Measurements from ENCODE around the gene TH. TPM values are rescaled to one million over a fixed set of nuclear protein-coding genes. Genes with fewer than 3 reads are reported as not detected.

Gene TH
- polyA plus RNA-seq, 3 donors, result not detected

DNA sequence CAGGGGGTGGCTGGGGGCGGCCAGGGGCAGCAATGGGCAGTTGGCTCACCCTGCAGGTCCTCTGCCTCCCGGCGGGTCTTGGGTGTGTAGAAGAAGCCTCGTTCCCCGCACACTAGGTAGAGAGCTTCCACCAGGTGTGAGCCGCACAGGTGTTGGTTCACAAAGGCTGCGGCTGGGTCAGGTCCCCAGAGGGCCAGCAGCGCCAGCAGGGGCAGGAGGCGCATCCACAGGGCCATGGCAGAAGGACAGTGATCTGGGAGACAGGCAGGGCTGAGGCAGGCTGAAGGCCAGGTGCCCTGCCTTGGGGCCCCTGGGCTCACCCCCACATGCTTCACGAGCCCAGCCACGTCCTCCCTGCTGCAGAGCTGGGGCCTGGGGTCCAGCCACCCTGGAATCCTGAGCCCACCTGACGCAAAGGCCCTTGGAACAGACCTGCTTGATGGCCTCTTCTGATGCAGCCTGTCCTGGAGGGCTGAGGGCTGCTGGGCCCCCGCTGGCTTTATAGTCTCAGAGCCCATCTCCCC, 10.8 kb downstream of the TH start, which contains the start of gene INS:
INS (minus strand) TSS at position 474 of the 524 bp plus-strand sequence; CDS start at position 236, 238 bp downstream.
- Histone ChIP-seq H3K36me3 (replicated peaks in 1 of 2; ENCODE audit: control insufficient read depth in 1 of 2, insufficient read depth in 2 of 2, low read length in 2 of 2) (no peaks in the 10 kb centered on the region), H3K4me2 (replicated peaks; ENCODE audit: extremely low read depth, low read length, poor library complexity, severe bottlenecking) (no peak within 1 kb of the TSS), H3K27ac (ENCODE audit: low read depth in 1 of 2, low read length in 2 of 2) (no peak within 1 kb of the TSS), H3K79me2 (ENCODE audit: insufficient read depth, low read length) (no peaks in the 10 kb centered on the region), H3K9me3 (replicated peaks in 1 of 2; ENCODE audit: control insufficient read depth in 1 of 2, insufficient read depth in 1 of 2, low read length in 2 of 2) (no peaks in the 10 kb centered on the region), H4K20me1 (ENCODE audit: insufficient read depth, low read length) (no peaks in the 10 kb centered on the region), H3K27me3 (ENCODE audit: control insufficient read depth in 2 of 2, insufficient read depth in 2 of 2, low read length in 2 of 2) (no peaks in the 10 kb centered on the region), H3K4me1 (ENCODE audit: control insufficient read depth in 1 of 2, insufficient read depth in 2 of 2, low read length in 2 of 2) (no peaks in the 10 kb centered on the region), H3K9ac (ENCODE audit: insufficient read depth, low read length, poor library complexity, severe bottlenecking) (no peak within 1 kb of the TSS), H3K4me3 (replicated peaks in 1 of 3; ENCODE audit: low read depth in 2 of 3, low read length in 3 of 3) (no peak within 1 kb of the TSS), H2AFZ (ENCODE audit: insufficient read depth, low read depth, low read length, poor library complexity, severe bottlenecking) (no peak within 1 kb of the TSS)
- intact Hi-C loops (cut with micrococcal nuclease), result no loop called here
- no peak for DNase-seq
- 93% methylated on average over 12 of the region's 13 CpGs for WGBS (ENCODE audit: insufficient coverage)
- H3K9me3 Mint-ChIP-seq, result peaks cover 0 to 1% (median 0%) of the 10 kb centered on the region in 7 donors
- no peak within 1 kb of the TSS for H3K27ac Mint-ChIP-seq
- peaks cover 2 to 11% (median 9%) of the 10 kb centered on the region in 3 donors for H3K27me3 Mint-ChIP-seq (ENCODE audit: low read depth in 3 of 3)
- H3K4me3 Mint-ChIP-seq, result no peak within 1 kb of the TSS
- no peaks in the 10 kb centered on the region for H3K4me1 Mint-ChIP-seq
- TF ChIP-seq CTCF (IDR thresholded peaks at IDR 0.05), result no peak
- H3K36me3 Mint-ChIP-seq, result no peaks in the 10 kb centered on the region

- no peak overlapping the region for H3K9ac ChIP-seq (ENCODE audit: insufficient read depth, low read length, poor library complexity, severe bottlenecking)
- H2AFZ ChIP-seq (ENCODE audit: insufficient read depth, low read depth, low read length, poor library complexity, severe bottlenecking), result no peak overlapping the region
- H3K27me3 Mint-ChIP-seq (ENCODE audit: low read depth in 3 of 3), result peaks cover 2 to 9% (median 7%) of the 10 kb centered on the region in 3 donors
- H3K4me3 Mint-ChIP-seq, result no peak overlapping the region
- H3K27ac Mint-ChIP-seq, result no peak overlapping the region
- no peaks in the 10 kb centered on the region for H4K20me1 ChIP-seq (ENCODE audit: insufficient read depth, low read length)
- H3K9me3 Mint-ChIP-seq, result peaks cover 0 to 1% (median 0%) of the 10 kb centered on the region in 7 donors
- no peaks in the 10 kb centered on the region for H3K36me3 Mint-ChIP-seq
- H3K27me3 ChIP-seq (ENCODE audit: control insufficient read depth in 2 of 2, insufficient read depth in 2 of 2, low read length in 2 of 2), result no peaks in the 10 kb centered on the region
- H3K4me3 ChIP-seq (replicated peaks in 1 of 3; ENCODE audit: low read depth in 2 of 3, low read length in 3 of 3), result no peak overlapping the region
- H3K79me2 ChIP-seq (ENCODE audit: insufficient read depth, low read length), result no peaks in the 10 kb centered on the region
- H3K9me3 ChIP-seq (replicated peaks in 1 of 2; ENCODE audit: control insufficient read depth in 1 of 2, insufficient read depth in 1 of 2, low read length in 2 of 2), result no peaks in the 10 kb centered on the region
- H3K4me1 ChIP-seq (ENCODE audit: control insufficient read depth in 1 of 2, insufficient read depth in 2 of 2, low read length in 2 of 2), result no peaks in the 10 kb centered on the region
- no peak for TF ChIP-seq CTCF (IDR thresholded peaks at IDR 0.05)
- no peak for DNase-seq
- H3K4me1 Mint-ChIP-seq, result no peaks in the 10 kb centered on the region
- H3K4me2 ChIP-seq (replicated peaks; ENCODE audit: extremely low read depth, low read length, poor library complexity, severe bottlenecking), result no peak overlapping the region
- intact Hi-C loops (cut with micrococcal nuclease), result loop anchor here in 1 of 2 donors (5.0 to 10.0 kb wide), 3 partner anchors 235 to 507 kb away; no protein-coding TSS in a partner anchor
- H3K27ac ChIP-seq (ENCODE audit: low read depth in 1 of 2, low read length in 2 of 2), result no peak overlapping the region
- WGBS (ENCODE audit: insufficient coverage), result 88% methylated on average over 19 of the region's 36 CpGs
- no peaks in the 10 kb centered on the region for H3K36me3 ChIP-seq (replicated peaks in 1 of 2; ENCODE audit: control insufficient read depth in 1 of 2, insufficient read depth in 2 of 2, low read length in 2 of 2)
Measured at GRCh38 chr11:2159536-2160413, 11.8 kb downstream of the TH start.
